Neural cell (in vitro differentiated cells): ENCODE data around the gene COX11. TPM values are rescaled to one million over a fixed set of nuclear protein-coding genes. Genes with fewer than 3 reads are reported as not detected.

Experiments
- H2AFZ ChIP-seq: fragments of 200-600, 300-800 bp; sonication (generic), shearing (Covaris generic); 2 replicates; pipeline ENCODE4 v1.6.0; 2014; ENCODE audit warnings: low read depth, mild to moderate bottlenecking, antibody characterized with exemption, low read length, moderate library complexity
- H3F3A ChIP-seq: fragments of 200-600 bp; shearing (Covaris generic); 2 replicates; pipeline ENCODE4 v1.6.1; 2016; ENCODE audit warnings: mild to moderate bottlenecking, moderate library complexity, mixed read lengths, antibody characterized with exemption, low read length; ENCODE audit not compliant: insufficient read depth, poor library complexity, severe bottlenecking
- H3K27ac ChIP-seq: fragments of 200-600, 300-800 bp; sonication (generic), shearing (Covaris generic); 2 replicates; pipeline ENCODE4 v1.5.1; 2014; ENCODE audit warnings: mild to moderate bottlenecking, low read length, moderate library complexity
- H3K27me3 ChIP-seq: fragments of 300-800, 200-600 bp; sonication (generic), shearing (Covaris generic); 2 replicates; pipeline ENCODE4 v1.6.0; 2014; ENCODE audit warnings: mild to moderate bottlenecking, low read depth, low read length, moderate library complexity; ENCODE audit not compliant: insufficient read depth
- H3K36me3 ChIP-seq: fragments of 300-800, 200-600 bp; sonication (generic), shearing (Covaris generic); 2 replicates; pipeline ENCODE4 v1.5.1; 2014; ENCODE audit warnings: mild to moderate bottlenecking, antibody characterized with exemption, low read length, moderate library complexity; ENCODE audit not compliant: insufficient read depth
- H3K4me2 ChIP-seq: fragments of 300-800, 200-600 bp; sonication (generic), shearing (Covaris generic); 2 replicates; pipeline ENCODE4 v1.6.0; 2014; ENCODE audit warnings: mild to moderate bottlenecking, low read length
- H3K4me3 ChIP-seq: fragments of 300-800, 200-600 bp; sonication (generic), shearing (Covaris generic); 2 replicates; pipeline ENCODE4 v1.5.1; 2014; ENCODE audit warnings: mild to moderate bottlenecking, low read length, moderate library complexity
- H3K79me2 ChIP-seq: fragments of 200-600 bp; shearing (Covaris generic); replicated peaks from 2 replicates; pipeline ENCODE4 v1.6.0; 2014; ENCODE audit warnings: mild to moderate bottlenecking, low read length, moderate library complexity; ENCODE audit not compliant: insufficient read depth
- H3K9ac ChIP-seq: fragments of 300-800, 200-600 bp; sonication (generic), shearing (Covaris generic); 2 replicates; pipeline ENCODE4 v1.6.1; 2016; ENCODE audit warnings: mild to moderate bottlenecking, low read length, mixed read lengths
- H3K9me2 ChIP-seq: fragments of 200-600 bp; shearing (Covaris generic); 2 replicates; pipeline ENCODE4 v1.6.1; 2016; ENCODE audit warnings: mild to moderate bottlenecking, low read length, mixed read lengths; ENCODE audit not compliant: insufficient read depth
- H3K9me3 ChIP-seq: fragments of 200-600, 300-800 bp; sonication (generic), shearing (Covaris generic); 2 replicates; pipeline ENCODE4 v1.6.1; 2016; ENCODE audit warnings: mild to moderate bottlenecking, mixed run types, low read length, moderate library complexity, mixed read lengths
- H4K20me1 ChIP-seq: fragments of 200-600 bp; shearing (Covaris generic); 2 replicates; pipeline ENCODE4 v1.6.1; 2016; ENCODE audit warnings: mild to moderate bottlenecking, mixed run types; ENCODE audit not compliant: insufficient read depth
- CTCF ChIP-seq: fragments of 450-650 bp; IDR thresholded peaks from 2 replicates; pipeline ENCODE4 v1.5.1; 2014; ENCODE audit warnings: antibody characterized with exemption, mild to moderate bottlenecking, moderate library complexity; ENCODE audit not compliant: poor library complexity, severe bottlenecking
- EP300 ChIP-seq: fragments of 450-650 bp; conservative IDR thresholded peaks from 2 replicates; pipeline ENCODE4 v1.6.1; 2014; ENCODE audit warnings: antibody characterized with exemption, mild to moderate bottlenecking, moderate library complexity; ENCODE audit not compliant: poor library complexity, severe bottlenecking
- EZH2 ChIP-seq: fragments of 200-600, 300-800 bp; shearing (Covaris generic), sonication (generic); IDR thresholded peaks from 2 replicates; pipeline ENCODE4 v1.6.1; 2014; ENCODE audit warnings: antibody characterized with exemption, low read length, borderline replicate concordance, mild to moderate bottlenecking; ENCODE audit not compliant: insufficient read depth, poor library complexity, severe bottlenecking
- MXI1 ChIP-seq: fragments of 450-650 bp; conservative IDR thresholded peaks from 2 replicates; pipeline ENCODE4 v1.6.1; 2014; ENCODE audit warnings: antibody characterized with exemption, mild to moderate bottlenecking; ENCODE audit not compliant: poor library complexity, severe bottlenecking
- POLR2AphosphoS5 ChIP-seq: IDR thresholded peaks from 2 replicates; pipeline ENCODE4 v1.6.1; 2012
- RAD21 ChIP-seq: fragments of 450-650 bp; conservative IDR thresholded peaks from 2 replicates; pipeline ENCODE4 v1.6.1; 2014; ENCODE audit warnings: antibody characterized with exemption, mild to moderate bottlenecking, moderate library complexity
- REST ChIP-seq: IDR thresholded peaks from 2 replicates; pipeline ENCODE4 v1.6.1; 2012; ENCODE audit warnings: borderline replicate concordance
- SMC3 ChIP-seq: fragments of 450-650 bp; conservative IDR thresholded peaks from 2 replicates; pipeline ENCODE4 v1.6.1; 2014; ENCODE audit warnings: antibody characterized with exemption, mild to moderate bottlenecking, moderate library complexity; ENCODE audit not compliant: poor library complexity
- TAF1 ChIP-seq: IDR thresholded peaks from 2 replicates; pipeline ENCODE4 v1.6.1; 2012; ENCODE audit warnings: low read depth
- polyA plus RNA-seq: library from polyadenylated mRNA; depleted of rRNA; stranded (reverse); fragments of >200 nt; gene quantifications from 2 replicates; pipeline ENCODE4 v1.2.3, GENCODE V29; 2014

The COX11 gene
- polyA plus RNA-seq, 1 donor from 2014 or later = 155 TPM

DNA sequence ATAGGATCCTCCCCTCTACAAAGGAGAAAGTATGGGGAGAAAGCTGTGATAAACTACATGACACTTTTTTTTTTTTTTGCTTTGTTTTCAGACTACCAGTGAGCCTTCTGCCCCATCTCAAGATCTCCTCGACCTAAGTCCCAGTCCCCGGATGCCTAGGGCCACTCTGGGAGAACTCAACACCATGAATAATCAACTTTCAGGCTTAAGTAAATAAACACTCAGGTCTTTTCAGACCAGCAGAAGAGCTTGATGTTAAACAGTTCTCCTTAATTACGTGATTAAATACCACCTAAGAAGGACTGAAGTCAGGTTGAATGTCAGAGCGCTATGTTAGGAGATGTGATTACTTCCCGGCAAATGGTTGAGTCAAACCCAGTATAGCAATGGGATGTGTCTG, 31.4 kb downstream of the COX11 start:
- H4K20me1 ChIP-seq = no peaks in the 10 kb centered on the region
- H3K4me2 ChIP-seq = no peak overlapping the region
- H3K9me3 ChIP-seq = no peaks in the 10 kb centered on the region
- H3K36me3 ChIP-seq = no peaks in the 10 kb centered on the region
- H3K4me3 ChIP-seq = no peak overlapping the region
- no peak overlapping the region for H2AFZ ChIP-seq
- no peak overlapping the region for H3K27ac ChIP-seq
- no peaks in the 10 kb centered on the region for H3K79me2 ChIP-seq
- TF ChIP-seq POLR2AphosphoS5 (no peak), EZH2 (no peak), REST (no peak), SMC3 (no peak), CTCF (no peak), MXI1 (no peak), EP300 (no peak), TAF1 (no peak), RAD21 (no peak)
- H3K9ac ChIP-seq = no peak overlapping the region
- no peaks in the 10 kb centered on the region for H3F3A ChIP-seq
- H3K9me2 ChIP-seq = no peaks in the 10 kb centered on the region
- no peaks in the 10 kb centered on the region for H3K27me3 ChIP-seq

DNA sequence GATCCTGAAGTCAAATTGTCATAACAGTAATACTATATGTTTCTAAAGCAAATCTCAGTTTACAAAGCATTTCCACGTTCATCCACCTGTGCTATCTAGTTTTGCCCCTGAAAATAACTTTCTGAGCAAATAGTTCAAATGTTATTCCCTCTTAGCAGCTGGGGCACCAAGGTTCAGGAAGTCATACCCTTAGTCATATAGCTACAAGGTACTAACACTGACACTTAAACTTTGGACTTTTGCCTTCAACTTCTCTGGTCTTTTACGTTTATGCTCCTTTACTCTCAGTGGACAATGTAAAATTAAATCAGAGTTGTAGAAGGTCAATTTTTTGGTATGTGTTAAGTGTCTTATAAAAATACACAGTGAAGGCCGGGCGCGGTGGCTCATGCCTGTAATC, 33.0 kb downstream of the COX11 start:
- TF ChIP-seq EZH2 (no peak), MXI1 (no peak), TAF1 (no peak), REST (no peak), RAD21 (no peak), SMC3 (no peak), EP300 (no peak), POLR2AphosphoS5 (no peak), CTCF (no peak)
- no peaks in the 10 kb centered on the region for H4K20me1 ChIP-seq

More for the DNA sequence above, 33.0 kb downstream of the COX11 start:
- H3K27me3 ChIP-seq = no peaks in the 10 kb centered on the region
- no peak overlapping the region for H2AFZ ChIP-seq
- H3K36me3 ChIP-seq = no peaks in the 10 kb centered on the region
- no peaks in the 10 kb centered on the region for H3F3A ChIP-seq
- H3K79me2 ChIP-seq = no peaks in the 10 kb centered on the region
- no peak overlapping the region for H3K4me2 ChIP-seq
- no peaks in the 10 kb centered on the region for H3K9me2 ChIP-seq
- no peak overlapping the region for H3K4me3 ChIP-seq
- H3K27ac ChIP-seq = no peak overlapping the region
- no peaks in the 10 kb centered on the region for H3K9me3 ChIP-seq
- no peak overlapping the region for H3K9ac ChIP-seq
